NCI-H2081 (cell line): ENCODE data around the gene CD74.

Source experiments
- DNase-seq, 2 experiments: peaks; one replicate each; lab custom pipeline; 2025; lab: John Stamatoyannopoulos, UW

CD74 gene

DNA sequence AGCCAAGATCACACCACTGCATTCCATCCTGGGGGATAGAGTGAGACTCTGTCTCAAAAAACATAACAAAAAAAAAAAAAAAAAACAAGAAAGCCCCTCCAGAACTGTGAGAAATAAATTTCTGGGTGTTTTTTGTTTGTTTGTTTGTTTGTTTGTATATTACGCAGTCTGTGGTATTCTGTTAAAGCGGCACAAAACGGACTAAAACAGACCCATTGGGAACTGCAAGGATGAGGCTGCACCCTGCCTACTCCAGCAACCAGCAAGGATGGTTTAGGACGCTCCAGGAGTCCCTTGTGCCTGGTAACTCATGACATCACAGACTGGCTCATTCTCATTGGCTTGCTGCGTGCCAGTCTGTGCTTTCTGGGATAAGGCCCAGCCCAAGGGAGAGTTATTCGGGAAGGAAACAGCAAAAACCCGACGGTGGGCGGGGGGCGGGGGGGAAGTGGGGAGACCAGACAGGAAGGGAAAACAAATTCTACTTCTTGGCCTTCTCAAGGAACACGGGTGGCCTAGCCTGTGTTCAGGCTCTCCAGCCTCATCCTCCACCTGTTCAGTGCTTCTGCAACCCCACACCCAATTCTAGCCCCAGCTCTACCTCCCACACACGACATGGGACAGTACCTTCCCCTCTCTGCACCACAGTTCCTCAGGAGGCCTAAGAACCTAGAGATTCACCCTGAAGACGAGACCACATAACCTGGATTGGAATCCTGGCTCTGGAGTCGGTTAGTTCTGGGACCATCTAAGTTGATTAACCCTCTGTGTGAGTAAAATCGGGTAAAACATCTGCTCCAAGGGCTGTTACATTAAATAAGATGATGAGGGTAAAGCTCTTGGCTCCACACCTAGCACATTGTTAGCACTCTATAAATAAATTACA is 2.8 kb downstream of the CD74 start:
- peak; percentile 72 to 83 for DNase-seq

GRCh38 chr5:150408231-150408943 is 4.3 kb downstream of the CD74 start:
- DNase-seq: no peak

GRCh38 chr5:150407096-150407720 is 5.5 kb downstream of the CD74 start:
- DNase-seq: no peak

GRCh38 chr5:150406723-150407095 is 6.0 kb downstream of the CD74 start:
- no peak for DNase-seq

DNA sequence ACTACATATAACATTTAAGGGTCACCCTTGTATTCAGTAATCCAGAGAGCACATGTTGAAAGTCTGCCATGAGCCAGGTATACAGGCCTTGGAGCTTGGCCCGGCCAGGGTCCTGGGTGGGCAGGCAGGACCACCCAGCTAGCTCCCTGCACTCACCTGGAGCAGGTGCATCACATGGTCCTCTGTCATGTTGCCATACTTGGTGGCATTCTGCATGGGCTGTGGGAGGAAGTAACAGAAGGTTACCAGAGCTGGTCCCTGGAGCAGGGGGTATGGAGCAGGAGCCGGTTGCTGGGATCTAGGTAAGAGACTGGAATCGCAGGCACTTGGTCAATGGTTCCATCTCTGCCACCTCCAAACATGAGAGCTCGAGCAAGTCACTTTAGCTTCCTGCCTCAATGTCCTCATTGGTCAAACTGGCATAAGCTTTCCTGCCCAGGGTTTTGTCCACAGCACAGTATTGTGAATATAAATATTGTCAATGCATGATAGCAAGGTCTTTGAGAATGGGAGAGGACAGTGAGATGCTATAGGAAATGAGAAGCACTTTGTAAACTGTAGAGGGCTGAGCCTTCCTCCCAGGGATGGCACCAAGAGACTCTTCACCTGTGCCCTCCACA is 6.5 kb downstream of the CD74 start:
- DNase-seq: no peak

- no peak for DNase-seq
These were observed 7.5 kb downstream of the CD74 start for GRCh38 chr5:150404941-150405816.

DNA sequence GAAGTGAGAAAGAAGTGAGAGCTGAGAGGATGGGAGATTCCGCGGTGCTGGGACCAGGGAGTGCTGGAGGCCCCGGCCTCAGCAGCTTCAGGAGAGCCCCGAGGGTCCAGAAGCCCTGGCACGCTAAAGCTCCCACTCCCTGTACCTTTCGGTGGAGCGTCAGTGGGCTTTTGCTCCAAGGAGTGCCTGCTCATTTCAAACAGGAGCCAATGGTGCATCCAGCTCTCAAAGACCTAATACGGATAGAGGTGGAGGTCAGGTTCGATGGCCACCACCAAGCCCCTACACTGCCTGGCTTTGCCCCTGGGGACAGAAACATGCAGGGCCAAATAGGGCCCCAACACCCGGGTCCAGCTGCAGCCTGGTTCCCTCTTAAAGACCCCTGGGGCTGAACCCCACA is 8.2 kb downstream of the CD74 start:
- DNase-seq: no peak

DNA sequence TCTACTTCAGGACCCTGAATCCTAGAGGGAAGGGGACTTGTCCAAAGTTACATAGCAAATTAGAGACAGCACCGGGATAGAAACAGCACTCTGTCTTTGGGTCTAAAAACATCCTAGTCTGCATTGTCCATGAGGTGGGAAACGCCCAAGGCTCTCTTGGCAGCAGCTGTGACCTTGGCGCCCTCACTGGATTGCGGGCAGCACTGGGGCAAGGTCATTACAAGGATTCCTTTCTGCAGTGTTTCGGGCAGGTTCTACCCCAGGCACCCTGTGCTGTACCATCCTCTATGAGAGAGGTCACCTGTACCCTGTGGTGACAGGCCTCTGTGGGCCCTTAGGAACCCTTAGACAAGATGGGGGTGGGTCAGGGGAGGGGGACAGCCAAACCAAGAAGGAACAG is 8.6 kb downstream of the CD74 start:
- DNase-seq: no peak

- no peak for DNase-seq
These were observed 9.8 kb downstream of the CD74 start for GRCh38 chr5:150402901-150403342.

GRCh38 chr5:150402229-150402773 is 10.4 kb downstream of the CD74 start:
- no peak for DNase-seq

GRCh38 chr5:150401376-150402228 is 11.1 kb downstream of the CD74 start:
- DNase-seq: no peak

DNA sequence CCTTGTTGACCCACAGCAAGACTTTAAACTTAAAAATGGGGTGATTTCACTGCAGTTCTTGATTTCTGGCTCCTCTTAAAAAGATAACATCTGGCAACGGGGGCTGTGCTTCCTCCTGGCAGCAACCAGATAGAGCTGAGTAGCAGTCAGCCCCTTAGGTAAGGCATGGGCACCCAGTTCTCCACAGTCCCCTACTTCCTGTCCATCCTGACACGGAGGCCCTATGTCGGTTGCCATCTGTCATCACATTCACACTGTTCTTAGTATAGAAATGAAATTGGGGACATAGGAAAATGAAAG is 11.7 kb downstream of the CD74 start:
- DNase-seq: no peak

- DNase-seq: no peak
These were observed 12.2 kb downstream of the CD74 start for GRCh38 chr5:150400316-150401075.

DNA sequence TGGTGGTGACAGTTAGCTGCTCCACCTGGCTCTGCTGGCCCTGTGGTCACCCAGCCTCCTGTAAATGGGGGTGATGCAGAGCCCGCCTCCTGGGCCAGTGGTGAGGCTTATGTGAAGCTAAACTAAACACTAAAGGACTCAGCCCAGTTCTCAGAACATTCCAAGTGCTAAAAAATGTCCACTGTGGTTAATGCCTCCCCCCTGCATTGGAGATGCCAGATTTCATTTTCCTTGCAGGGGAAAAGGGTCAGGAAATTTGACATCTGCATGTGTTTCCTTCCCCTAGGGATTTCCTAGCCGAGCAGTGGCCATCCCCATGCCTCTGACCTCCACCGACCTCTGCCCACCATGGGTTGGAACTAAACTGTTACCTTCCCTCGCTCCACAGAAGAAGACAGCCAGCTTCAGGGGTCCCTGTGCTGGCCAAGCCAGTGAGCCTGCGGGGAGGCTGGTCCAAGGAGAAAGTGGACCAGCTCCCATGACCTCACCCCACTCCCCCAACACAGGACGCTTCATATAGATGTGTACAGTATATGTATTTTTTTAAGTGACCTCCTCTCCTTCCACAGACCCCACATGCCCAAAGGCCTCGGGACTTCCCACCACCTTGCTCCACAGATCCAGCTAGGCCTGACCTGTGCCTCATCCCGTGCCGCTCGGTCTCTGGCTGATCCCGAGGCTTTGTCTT is 13.0 kb downstream of the CD74 start:
- DNase-seq: no peak

- DNase-seq: no peak
These were observed 13.8 kb downstream of the CD74 start for GRCh38 chr5:150398722-150399523.

- no peak for DNase-seq
These were observed 14.7 kb downstream of the CD74 start for GRCh38 chr5:150397782-150398721.
